GM15510 (cell line): Measurements from ENCODE around the gene CMTM1.

Experiments used
- POLR2A ChIP-seq: IDR thresholded peaks from 3 replicates; pipeline ENCODE4 v1.6.1; 2011; ENCODE audit warnings: borderline replicate concordance; ENCODE audit not compliant: insufficient read length; ENCODE audit errors: extremely low read depth

CMTM1 gene

DNA sequence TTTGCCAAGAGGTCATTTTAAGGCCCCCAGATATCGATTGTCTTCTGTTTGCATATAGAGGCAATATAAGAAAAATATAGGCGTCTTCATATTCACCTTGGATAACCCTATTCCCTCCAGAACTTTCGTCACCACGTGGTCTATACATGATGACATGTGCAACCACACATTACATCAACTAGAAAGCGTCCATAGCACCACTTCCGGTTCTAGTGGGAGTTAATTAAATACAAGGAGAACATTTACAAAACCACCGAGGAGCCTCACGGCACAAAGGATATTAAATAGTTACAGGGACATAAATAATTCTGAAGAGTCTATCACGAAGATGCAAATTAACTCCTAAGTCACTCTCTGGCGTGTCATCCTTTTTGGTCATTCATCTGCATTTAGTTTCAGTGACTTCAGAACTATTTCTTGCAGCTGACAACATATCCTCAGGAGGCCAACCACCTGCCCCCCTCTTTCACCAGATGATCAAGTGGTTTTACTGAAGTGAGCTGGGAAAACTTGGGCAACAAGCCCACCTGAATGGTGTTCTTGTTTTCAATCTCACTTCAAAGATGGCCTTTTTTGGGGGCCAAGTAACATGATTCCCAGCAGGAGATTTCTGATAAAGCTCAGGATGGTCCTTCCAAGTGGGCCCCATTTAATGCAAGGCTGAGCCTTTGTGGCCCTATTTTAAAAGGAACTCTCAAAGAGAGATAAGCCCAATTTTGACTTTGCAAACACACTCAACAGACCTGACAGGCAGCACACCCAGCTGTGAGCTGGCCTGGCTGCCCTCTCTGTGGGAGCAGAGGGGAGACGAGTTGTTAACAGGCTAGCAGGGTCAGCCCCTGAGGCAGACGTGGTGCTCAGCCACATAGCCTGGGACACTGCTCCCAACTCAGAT is 53.5 kb downstream of the CMTM1 start:
- TF ChIP-seq POLR2A: no peak

DNA sequence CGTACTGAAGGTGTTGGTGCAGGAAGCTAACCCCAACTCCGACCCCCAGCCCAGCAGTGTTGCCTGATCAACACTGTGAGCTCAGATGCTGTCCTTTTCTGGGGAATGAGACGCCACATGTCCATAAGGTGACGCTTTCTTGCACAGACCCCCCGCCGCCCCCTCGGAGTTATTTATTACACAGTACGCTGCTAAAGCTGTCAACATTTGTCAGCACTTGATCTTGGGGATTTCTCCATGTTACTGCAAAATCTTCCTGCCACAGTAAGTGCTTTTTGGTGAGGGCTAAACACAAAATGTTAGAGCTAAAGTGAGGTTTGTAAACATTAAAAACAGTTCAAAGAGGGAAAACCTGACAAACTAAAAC is 54.2 kb downstream of the CMTM1 start:
- TF ChIP-seq POLR2A: no peak

DNA sequence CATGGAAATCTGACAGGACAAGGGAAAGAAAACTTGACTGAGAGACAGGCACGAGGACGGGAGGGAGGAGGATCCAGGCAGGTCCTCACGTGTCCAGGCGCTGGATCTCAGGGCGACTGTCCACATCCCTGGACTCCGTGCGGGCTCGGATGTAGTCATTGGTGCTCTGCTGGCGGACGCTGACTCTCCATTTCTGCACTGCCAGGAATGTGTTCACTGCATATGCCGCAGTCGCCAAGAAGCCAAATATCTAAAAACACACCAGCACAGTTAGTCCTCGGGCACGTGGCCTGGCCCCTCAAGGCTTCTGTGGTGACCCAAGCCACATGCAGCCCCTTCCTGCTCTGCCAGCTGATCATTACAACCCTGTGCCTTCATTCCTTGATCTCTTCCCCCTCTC is 55.7 kb downstream of the CMTM1 start:
- no peak for TF ChIP-seq POLR2A

DNA sequence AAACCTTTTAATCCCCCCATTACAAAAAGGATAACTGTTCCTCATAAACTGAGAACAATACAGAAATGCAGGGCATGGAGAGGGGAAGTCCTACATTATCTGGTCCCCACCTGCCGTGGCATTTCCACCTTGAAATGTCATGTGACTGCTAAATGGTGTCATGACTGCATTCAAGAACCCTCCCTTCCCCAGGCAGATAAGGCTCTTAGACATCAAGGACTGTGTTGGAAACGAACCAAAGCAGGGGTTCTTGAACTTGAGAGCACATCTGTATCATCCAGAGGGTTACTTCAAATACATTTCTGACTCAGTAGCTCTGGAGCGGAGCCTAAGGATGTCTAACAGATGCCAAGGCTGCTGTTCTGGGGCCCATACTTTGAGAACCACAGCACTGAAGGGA is 56.6 kb downstream of the CMTM1 start:
- TF ChIP-seq POLR2A: no peak

DNA sequence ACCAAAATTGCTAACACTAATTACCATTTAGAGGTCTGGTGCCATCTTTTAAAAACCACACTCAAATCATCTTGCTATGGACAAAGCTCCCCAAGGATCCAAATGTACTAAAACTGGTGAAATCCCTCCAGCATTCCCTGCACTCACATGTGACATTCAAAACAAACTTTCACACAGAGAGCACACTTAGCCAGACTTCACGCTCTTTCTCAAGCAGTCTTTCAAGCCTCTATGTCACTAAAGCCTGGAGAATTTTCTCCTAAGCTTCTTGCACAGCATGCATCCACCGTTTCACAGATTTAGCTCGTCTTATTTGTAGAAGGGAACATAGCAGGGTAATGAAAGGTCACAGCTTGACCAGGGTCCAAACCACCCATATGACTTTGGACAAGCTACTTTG is 57.5 kb downstream of the CMTM1 start:
- TF ChIP-seq POLR2A: no peak
